Esophagus muscularis mucosa (tissue), 4 donors: ENCODE measurements around the gene TBX15.

Experiments used
- EP300 ChIP-seq: sonication (generic); formaldehyde crosslinking; IDR thresholded peaks from one replicate; pipeline ENCODE4 v1.6.1; 2017; ENCODE audit warnings: antibody characterized with exemption
- POLR2A ChIP-seq: fragments of 450-650 bp; IDR thresholded peaks from one replicate; pipeline ENCODE4 v1.6.1; 2017; ENCODE audit warnings: antibody characterized with exemption, moderate library complexity, mild to moderate bottlenecking, low read depth
- POLR2AphosphoS5 ChIP-seq, 2 donors: sonication (generic); formaldehyde crosslinking; IDR thresholded peaks; one replicate each; pipeline ENCODE4 v1.6.1; 2017; ENCODE audit warnings: antibody characterized with exemption in 2 of 2
- TF ChIP-seq, protein P1 (sequence below), 3 experiments: fragments of 200-600 bp in 2 of 3; fragments of 450-650 bp in 1 of 3; sonication (generic) in 2 of 3; IDR thresholded peaks; one replicate each; pipeline ENCODE4 v1.5.1; 2017 to 2019; ENCODE audit warnings: antibody characterized with exemption in 3 of 3, mild to moderate bottlenecking in 2 of 3, moderate library complexity in 1 of 3

DNA sequence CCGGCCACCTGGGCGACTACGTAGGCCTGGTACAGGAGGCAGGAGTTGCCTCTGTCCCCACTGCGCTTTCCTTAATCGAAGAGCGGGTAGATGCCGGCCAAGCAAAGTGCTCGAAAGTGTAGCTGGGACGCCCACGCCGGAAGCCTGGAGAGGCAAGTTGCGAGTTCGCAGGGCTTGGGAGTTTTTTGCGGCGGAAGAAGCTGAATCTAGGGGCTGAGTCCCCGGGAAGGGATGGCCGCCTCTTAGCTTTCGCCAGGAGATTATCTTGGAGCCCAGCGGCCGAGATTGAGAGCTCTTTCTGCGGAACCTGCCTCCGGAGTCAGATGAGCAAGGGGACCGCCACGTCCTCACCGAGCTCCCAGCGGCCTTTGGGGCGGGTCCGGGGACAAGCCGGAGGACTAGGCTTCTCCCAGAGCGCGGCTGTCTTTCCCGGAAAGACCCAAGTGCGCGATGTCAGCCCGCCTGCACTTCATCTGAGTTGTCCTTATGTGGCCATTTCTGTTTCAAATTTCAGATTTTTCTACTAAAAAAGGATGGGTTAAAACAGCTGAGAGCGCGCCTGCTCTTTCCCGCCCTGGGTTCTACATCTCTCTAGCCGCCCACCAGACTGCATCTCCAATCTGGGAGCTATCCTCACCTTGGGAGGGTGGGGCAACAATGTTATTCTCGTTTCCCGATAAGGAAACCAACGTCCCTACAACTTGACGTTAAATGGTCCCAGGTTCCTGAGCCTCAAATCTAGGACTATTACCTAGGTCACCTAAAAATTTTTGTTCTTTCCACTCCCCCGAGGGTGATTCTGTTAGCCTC lies 12.4 kb upstream of the TBX15 start:
- TF ChIP-seq, protein P1, sequence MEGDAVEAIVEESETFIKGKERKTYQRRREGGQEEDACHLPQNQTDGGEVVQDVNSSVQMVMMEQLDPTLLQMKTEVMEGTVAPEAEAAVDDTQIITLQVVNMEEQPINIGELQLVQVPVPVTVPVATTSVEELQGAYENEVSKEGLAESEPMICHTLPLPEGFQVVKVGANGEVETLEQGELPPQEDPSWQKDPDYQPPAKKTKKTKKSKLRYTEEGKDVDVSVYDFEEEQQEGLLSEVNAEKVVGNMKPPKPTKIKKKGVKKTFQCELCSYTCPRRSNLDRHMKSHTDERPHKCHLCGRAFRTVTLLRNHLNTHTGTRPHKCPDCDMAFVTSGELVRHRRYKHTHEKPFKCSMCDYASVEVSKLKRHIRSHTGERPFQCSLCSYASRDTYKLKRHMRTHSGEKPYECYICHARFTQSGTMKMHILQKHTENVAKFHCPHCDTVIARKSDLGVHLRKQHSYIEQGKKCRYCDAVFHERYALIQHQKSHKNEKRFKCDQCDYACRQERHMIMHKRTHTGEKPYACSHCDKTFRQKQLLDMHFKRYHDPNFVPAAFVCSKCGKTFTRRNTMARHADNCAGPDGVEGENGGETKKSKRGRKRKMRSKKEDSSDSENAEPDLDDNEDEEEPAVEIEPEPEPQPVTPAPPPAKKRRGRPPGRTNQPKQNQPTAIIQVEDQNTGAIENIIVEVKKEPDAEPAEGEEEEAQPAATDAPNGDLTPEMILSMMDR (IDR thresholded peaks at IDR 0.05) = no peak
- TF ChIP-seq POLR2A = no peak
- TF ChIP-seq POLR2AphosphoS5 (IDR thresholded peaks at IDR 0.05) = no peak
- no peak for TF ChIP-seq EP300
